ENCODE results near the gene FAM222A.

- TF ChIP-seq, protein P1, sequence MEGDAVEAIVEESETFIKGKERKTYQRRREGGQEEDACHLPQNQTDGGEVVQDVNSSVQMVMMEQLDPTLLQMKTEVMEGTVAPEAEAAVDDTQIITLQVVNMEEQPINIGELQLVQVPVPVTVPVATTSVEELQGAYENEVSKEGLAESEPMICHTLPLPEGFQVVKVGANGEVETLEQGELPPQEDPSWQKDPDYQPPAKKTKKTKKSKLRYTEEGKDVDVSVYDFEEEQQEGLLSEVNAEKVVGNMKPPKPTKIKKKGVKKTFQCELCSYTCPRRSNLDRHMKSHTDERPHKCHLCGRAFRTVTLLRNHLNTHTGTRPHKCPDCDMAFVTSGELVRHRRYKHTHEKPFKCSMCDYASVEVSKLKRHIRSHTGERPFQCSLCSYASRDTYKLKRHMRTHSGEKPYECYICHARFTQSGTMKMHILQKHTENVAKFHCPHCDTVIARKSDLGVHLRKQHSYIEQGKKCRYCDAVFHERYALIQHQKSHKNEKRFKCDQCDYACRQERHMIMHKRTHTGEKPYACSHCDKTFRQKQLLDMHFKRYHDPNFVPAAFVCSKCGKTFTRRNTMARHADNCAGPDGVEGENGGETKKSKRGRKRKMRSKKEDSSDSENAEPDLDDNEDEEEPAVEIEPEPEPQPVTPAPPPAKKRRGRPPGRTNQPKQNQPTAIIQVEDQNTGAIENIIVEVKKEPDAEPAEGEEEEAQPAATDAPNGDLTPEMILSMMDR (conservative IDR thresholded peaks at IDR 0.05), result no peak
- TF ChIP-seq EZH2 (IDR thresholded peaks at IDR 0.05; ENCODE audit: low read depth), result no peak
These were observed 49.1 kb downstream of the FAM222A start for GRCh38 chr12:109762673-109763191.

All from PC-9 (cell line).